ENCODE results near the gene TMEM176A. TPM values are rescaled to one million over a fixed set of nuclear protein-coding genes. Genes with fewer than 3 reads are reported as not detected.

Gene TMEM176A
- polyA plus RNA-seq, 2 of the 4 experiments (the other 2 are of a cell fraction) = 0.05 TPM; not detected in 1

DNA sequence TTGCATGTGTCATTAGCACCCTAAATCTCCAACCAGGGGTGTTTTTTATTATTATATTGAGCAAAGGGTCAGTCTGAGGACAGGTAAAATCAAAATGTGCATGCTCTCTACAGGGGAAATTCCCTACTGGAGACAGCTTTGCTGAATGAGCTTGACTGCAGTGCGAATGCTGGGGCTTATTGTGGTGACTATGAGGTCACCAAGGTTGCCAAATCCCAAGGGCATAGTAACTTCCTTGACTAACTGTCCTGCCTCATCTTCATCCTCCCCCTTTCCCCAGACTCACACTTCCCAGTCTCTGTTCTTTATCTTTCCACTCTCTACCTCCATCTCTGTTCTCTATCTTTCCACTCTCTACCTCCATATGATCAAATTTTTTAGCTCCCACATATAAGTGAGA, 28.9 kb downstream of the TMEM176A start (continued):
- TF ChIP-seq RNF2 (IDR thresholded peaks at IDR 0.05; ENCODE audit: borderline replicate concordance, low read depth) (no peak), HEYL (CRISPR knock-in tag; IDR thresholded peaks at IDR 0.05) (no peak), RFX5 (IDR thresholded peaks at IDR 0.05) (no peak)

DNA sequence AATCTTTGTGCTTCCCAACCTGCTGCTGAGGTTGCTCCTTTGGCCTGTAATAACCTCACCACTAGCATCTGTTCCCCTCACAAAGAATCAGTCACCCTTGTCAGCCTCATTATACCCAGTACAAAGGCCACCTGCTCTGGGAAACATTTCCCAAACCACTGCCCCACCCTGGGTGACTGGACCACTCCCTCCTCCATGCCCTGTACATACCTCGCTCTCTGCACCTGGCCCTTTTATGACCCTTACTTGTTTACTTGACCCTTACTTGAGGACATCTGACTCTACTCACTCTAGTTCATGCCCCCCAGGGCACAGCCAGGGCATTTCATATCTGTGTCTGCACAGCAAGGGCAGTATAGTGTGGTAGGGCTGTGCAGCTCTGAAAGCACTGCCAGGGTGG, 30.4 kb downstream of the TMEM176A start:
- WGBS (ENCODE audit: missing lambda C conversion rate) = 0% methylated on average over 1 of the region's 1 CpG
- Histone ChIP-seq H3K4me2 (no peak overlapping the region), H3K27ac (no peak overlapping the region), H3K4me1 (no peaks in the 10 kb centered on the region), H3K4me3 (no peak overlapping the region), H3K9me3 (no peaks in the 10 kb centered on the region)
- ATAC-seq (no peak), FAIRE-seq (no peak), DNase-seq (ENCODE audit: low read depth in 1 of 2, low spot score in 1 of 2) (no peak)
- TF ChIP-seq, protein P1, sequence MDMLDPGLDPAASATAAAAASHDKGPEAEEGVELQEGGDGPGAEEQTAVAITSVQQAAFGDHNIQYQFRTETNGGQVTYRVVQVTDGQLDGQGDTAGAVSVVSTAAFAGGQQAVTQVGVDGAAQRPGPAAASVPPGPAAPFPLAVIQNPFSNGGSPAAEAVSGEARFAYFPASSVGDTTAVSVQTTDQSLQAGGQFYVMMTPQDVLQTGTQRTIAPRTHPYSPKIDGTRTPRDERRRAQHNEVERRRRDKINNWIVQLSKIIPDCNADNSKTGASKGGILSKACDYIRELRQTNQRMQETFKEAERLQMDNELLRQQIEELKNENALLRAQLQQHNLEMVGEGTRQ (IDR thresholded peaks at IDR 0.05) = no peak
- TF ChIP-seq EHMT2 (IDR thresholded peaks at IDR 0.05; ENCODE audit: low read depth) (no peak), PHF8 (IDR thresholded peaks at IDR 0.05; ENCODE audit: borderline replicate concordance, low read depth) (no peak), RARB (CRISPR knock-in tag; IDR thresholded peaks at IDR 0.05) (no peak), HOXA7 (CRISPR knock-in tag; IDR thresholded peaks at IDR 0.05) (no peak), RNF2 (IDR thresholded peaks at IDR 0.05; ENCODE audit: borderline replicate concordance, low read depth) (no peak), POLR2A (IDR thresholded peaks at IDR 0.05; ENCODE audit: low read length) (no peak), HOXB5 (CRISPR knock-in tag; IDR thresholded peaks at IDR 0.05) (no peak), TFCP2L1 (CRISPR knock-in tag; IDR thresholded peaks at IDR 0.05) (no peak), HEYL (CRISPR knock-in tag; IDR thresholded peaks at IDR 0.05) (no peak), ZC3H11A (IDR thresholded peaks at IDR 0.05) (no peak), CEBPB (IDR thresholded peaks at IDR 0.05) (no peak), CBX2 (IDR thresholded peaks at IDR 0.05; ENCODE audit: borderline replicate concordance, low read depth) (no peak), NFE2L2 (conservative IDR thresholded peaks at IDR 0.05; ENCODE audit: low read length) (no peak), HOXB13 (CRISPR knock-in tag; IDR thresholded peaks at IDR 0.05; ENCODE audit: low read depth) (no peak), ZFP36 (IDR thresholded peaks at IDR 0.05; ENCODE audit: borderline replicate concordance, partially characterized antibody) (no peak), MAZ (IDR thresholded peaks at IDR 0.05; ENCODE audit: borderline replicate concordance, low read depth, low read length) (no peak)
- POLR2A ChIA-PET = no interaction called here
- CTCF ChIA-PET = no interaction called here

DNA sequence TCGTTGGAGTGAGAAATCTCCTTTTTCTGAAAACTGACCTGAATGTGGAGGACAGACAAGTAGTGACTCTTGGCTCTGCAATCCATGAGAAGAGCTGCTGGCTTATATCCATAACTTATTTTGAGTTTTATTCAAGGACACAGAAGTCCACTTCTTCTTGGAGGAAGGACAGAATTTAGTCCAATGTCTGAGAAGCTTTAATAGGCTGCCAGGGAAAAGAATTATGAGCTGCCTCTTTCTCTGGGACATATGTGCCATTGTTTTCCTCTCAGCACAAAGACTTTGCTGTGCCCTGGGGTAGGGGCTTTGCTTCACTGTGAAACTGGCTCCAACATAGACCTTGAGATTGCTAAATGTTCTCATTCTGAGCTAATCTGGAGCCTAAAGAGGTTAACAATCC, 31.3 kb downstream of the TMEM176A start:
- H3K4me3 ChIP-seq = no peak overlapping the region
- H3K27ac ChIP-seq = no peak overlapping the region
- no peak for TF ChIP-seq NR3C1 (IDR thresholded peaks at IDR 0.05)
- no peak for TF ChIP-seq RAD21 (conservative IDR thresholded peaks at IDR 0.05 in 1 of 2, IDR thresholded peaks at IDR 0.05 in 1 of 2)
- TF ChIP-seq CEBPB (IDR thresholded peaks at IDR 0.05) = no peak
- TF ChIP-seq NFE2L2 (conservative IDR thresholded peaks at IDR 0.05; ENCODE audit: low read length) = no peak
- TF ChIP-seq, protein P2, sequence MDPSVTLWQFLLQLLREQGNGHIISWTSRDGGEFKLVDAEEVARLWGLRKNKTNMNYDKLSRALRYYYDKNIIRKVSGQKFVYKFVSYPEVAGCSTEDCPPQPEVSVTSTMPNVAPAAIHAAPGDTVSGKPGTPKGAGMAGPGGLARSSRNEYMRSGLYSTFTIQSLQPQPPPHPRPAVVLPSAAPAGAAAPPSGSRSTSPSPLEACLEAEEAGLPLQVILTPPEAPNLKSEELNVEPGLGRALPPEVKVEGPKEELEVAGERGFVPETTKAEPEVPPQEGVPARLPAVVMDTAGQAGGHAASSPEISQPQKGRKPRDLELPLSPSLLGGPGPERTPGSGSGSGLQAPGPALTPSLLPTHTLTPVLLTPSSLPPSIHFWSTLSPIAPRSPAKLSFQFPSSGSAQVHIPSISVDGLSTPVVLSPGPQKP (IDR thresholded peaks at IDR 0.05; ENCODE audit: low read depth, low read length) = no peak
- TF ChIP-seq BHLHE40 (IDR thresholded peaks at IDR 0.05; ENCODE audit: low read depth, low read length) = no peak
- no peak for TF ChIP-seq POLR2A (IDR thresholded peaks at IDR 0.05; ENCODE audit: low read length)
- TF ChIP-seq HOXB5 (CRISPR knock-in tag; IDR thresholded peaks at IDR 0.05) = no peak
- no peak for TF ChIP-seq FOXS1 (CRISPR knock-in tag; IDR thresholded peaks at IDR 0.05)
- no peak for TF ChIP-seq SREBF2 (IDR thresholded peaks at IDR 0.05)
- TF ChIP-seq ZNF302 (CRISPR knock-in tag; IDR thresholded peaks at IDR 0.05) = no peak
- no peak for DNase-seq (ENCODE audit: low read depth in 1 of 2, low spot score in 1 of 2)
- no peaks in the 10 kb centered on the region for H3K9me3 ChIP-seq
- WGBS (ENCODE audit: missing lambda C conversion rate) = 4% methylated on average over 1 of the region's 1 CpG
- H3K4me2 ChIP-seq = no peak overlapping the region
- no peak for ATAC-seq
- POLR2A ChIA-PET = no interaction called here
- H3K4me1 ChIP-seq = no peaks in the 10 kb centered on the region
- FAIRE-seq = no peak
- CTCF ChIA-PET = no interaction called here

Data from A549 (cell line).